Lower leg skin (tissue), 4 donors: ENCODE measurements around the gene NELL1. TPM values are rescaled to one million over a fixed set of nuclear protein-coding genes. Genes with fewer than 3 reads are reported as not detected.

Experiments used
- DNase-seq, 2 donors: peaks; one replicate each; pipeline ENCODE4 v3.0.0-alpha.2; 2019; ENCODE audit warnings: low spot score in 2 of 2
- H3K4me3 ChIP-seq: fragments of 200-600 bp; sonication (generic); 2 replicates; pipeline ENCODE4 v1.5.1; 2017; ENCODE audit warnings: mild to moderate bottlenecking, low read depth; ENCODE audit not compliant: poor library complexity, severe bottlenecking
- POLR2A ChIP-seq, 2 donors: fragments of 450-650 bp; IDR thresholded peaks; one replicate each; pipeline ENCODE4 v1.6.1; 2016 to 2017; ENCODE audit warnings: antibody characterized with exemption in 2 of 2, mild to moderate bottlenecking in 1 of 2, moderate library complexity in 1 of 2
- WGBS, 2 donors: methylation state at CpG; one replicate each; pipeline ENCODE4 v1.1.5; 2018; 5-methylcytosine and 5-hydroxymethylcytosine counted together
- intact Hi-C: fragments of 100-400 bp; cut with DNase I; formaldehyde crosslinking; loops from one replicate; pipeline ENCODE4 v1.15.0; 2023; ENCODE audit warnings: low total_unique reads
- total RNA-seq, 4 donors: library from RNA; depleted of rRNA; stranded (reverse); fragments of >200 nt; gene quantifications; one replicate each; pipeline ENCODE4 v1.1.0, GENCODE V29; 2016
- TF ChIP-seq, protein P1 (sequence below), 3 donors: fragments of 450-650 bp; IDR thresholded peaks; one replicate each; pipeline ENCODE4 v1.5.1; 2016; ENCODE audit warnings: antibody characterized with exemption in 3 of 3, mild to moderate bottlenecking in 3 of 3, moderate library complexity in 2 of 3

NELL1 gene
- total RNA-seq, 4 donors from 2014 or later: 0.12 to 0.29 (median 0.14) TPM

DNA sequence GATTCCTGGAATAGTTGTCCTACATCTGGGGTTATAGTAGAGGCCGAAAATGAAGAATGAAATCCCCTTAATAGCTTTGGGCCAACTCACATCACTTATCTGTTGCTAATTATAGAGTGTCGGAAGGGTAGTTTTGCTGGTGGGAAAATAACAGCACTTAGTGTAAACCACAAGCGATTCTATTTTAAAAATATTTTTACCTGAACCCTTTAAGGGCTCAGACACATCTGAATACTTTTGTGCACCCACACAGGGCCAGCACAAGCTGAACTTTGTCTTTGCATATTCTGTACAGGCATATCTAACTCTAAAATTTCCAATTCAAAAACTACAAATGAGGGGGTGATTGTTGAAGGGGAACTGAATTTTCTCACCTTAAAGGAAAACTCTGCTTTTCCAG is 42.4 kb upstream of the NELL1 start:
- no peak overlapping the region for H3K4me3 ChIP-seq
- intact Hi-C loops: no loop called here
- no peak for DNase-seq
- 41 to 63% methylated on average over 3 of the region's 3 CpGs for WGBS, 2 donors
- TF ChIP-seq, protein P1, sequence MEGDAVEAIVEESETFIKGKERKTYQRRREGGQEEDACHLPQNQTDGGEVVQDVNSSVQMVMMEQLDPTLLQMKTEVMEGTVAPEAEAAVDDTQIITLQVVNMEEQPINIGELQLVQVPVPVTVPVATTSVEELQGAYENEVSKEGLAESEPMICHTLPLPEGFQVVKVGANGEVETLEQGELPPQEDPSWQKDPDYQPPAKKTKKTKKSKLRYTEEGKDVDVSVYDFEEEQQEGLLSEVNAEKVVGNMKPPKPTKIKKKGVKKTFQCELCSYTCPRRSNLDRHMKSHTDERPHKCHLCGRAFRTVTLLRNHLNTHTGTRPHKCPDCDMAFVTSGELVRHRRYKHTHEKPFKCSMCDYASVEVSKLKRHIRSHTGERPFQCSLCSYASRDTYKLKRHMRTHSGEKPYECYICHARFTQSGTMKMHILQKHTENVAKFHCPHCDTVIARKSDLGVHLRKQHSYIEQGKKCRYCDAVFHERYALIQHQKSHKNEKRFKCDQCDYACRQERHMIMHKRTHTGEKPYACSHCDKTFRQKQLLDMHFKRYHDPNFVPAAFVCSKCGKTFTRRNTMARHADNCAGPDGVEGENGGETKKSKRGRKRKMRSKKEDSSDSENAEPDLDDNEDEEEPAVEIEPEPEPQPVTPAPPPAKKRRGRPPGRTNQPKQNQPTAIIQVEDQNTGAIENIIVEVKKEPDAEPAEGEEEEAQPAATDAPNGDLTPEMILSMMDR (IDR thresholded peaks at IDR 0.05): no peak
- no peak for TF ChIP-seq POLR2A (IDR thresholded peaks at IDR 0.05)

DNA sequence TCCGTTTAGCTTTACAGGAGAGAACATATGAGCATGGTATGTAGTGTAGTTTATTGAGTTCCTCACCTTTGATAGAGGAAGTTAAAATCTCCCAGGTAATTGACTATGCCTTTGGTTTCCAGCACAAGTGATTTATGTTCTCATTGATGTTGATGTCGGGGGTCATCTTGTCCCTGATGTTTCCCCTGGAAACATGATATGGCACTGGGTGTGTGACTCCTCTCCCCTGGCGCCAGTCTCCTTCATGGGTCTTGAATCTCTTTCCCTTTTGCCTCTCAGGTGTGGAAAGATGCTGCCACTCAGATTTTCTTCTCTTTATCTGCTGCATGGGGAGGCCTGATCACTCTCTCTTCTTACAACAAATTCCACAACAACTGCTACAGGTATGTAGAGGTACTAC is 41.7 kb upstream of the NELL1 start:
- no peak for DNase-seq
- TF ChIP-seq, protein P1 (IDR thresholded peaks at IDR 0.05): no peak
- no peak for TF ChIP-seq POLR2A (IDR thresholded peaks at IDR 0.05)
- WGBS, 2 donors: 37% methylated on average over 3 of the region's 3 CpGs

DNA sequence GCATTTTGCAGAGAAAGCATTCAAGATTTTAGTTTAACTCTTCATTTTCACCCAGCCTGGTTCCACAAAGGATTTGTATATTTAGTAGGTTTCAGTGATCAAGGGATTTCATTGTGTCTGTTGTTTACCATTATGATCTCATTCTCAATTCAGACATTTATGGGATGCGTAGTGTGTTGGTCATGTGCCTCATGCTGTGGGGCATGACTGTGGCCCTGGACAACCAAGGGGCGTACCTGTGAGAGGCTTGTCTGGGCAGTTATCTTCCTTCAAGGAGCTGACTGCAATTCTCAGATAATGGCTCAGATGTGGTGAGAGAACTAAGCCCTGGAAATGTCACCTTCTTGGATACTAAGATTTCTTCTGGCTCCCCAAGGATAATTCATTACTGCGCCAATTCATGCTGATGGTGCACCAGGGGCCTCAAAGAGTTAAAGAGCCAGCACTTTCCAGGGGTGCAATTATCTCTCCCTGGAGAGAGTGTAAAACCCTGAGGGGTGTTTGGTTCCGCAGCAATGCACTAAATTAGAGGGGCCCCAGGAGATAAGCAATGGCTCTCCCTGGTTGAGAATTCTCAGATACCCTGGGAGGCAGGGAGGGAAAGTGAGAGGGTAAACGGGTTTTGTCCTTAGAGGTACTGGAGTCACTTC is 37.7 kb upstream of the NELL1 start:
- WGBS, 2 donors: 60 to 65% methylated on average over 5 of the region's 5 CpGs
- intact Hi-C loops: no loop called here
- no peak for TF ChIP-seq POLR2A (IDR thresholded peaks at IDR 0.05)
- TF ChIP-seq, protein P1 (IDR thresholded peaks at IDR 0.05): no peak
- peak in 1 of 2 donors; percentile 26 for DNase-seq
- no peak overlapping the region for H3K4me3 ChIP-seq

More for the DNA sequence above, 41.7 kb upstream of the NELL1 start:
- H3K4me3 ChIP-seq: no peak overlapping the region
- intact Hi-C loops: no loop called here

DNA sequence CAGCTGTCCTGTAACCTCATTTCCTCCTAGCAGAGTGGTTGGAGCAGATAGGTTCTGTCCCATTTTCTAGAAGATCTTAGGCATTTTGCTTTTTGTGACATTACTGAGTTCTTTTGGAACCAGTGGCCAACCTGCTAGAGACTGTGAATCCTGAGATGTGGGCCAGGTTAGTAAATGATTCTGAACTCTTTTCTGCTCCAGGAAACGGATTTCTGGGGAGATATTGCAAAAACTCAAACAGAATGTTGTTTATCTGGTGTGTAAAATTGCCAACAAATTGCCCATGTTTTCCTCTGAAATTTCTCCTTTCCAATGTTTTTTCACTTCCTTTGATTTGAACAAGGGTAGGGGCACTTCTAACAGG is 37.2 kb upstream of the NELL1 start:
- no peak overlapping the region for H3K4me3 ChIP-seq
- TF ChIP-seq, protein P1 (IDR thresholded peaks at IDR 0.05): no peak
- no peak for TF ChIP-seq POLR2A (IDR thresholded peaks at IDR 0.05)
- intact Hi-C loops: no loop called here
- DNase-seq: no peak
- WGBS, 2 donors: 31 to 41% methylated on average over 1 of the region's 1 CpG

DNA sequence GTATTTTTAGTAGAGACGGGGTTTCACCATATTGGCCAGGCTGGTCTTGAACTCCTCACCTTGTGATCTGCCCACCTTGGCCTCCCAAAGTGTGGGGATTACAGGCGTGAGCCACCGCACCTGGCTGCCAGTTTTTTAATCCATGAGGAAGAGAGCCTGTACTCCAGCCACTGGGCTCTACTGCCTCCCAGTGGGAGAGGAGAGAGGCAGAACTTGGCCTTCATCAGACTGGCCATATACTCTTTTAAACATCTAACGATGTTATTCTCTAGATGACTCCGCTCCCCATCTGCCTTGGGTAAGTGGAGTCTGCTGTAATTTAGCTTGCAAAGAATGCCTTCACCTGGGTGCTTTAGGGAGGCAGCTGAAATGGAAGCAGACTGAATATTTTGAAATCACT is 35.3 kb upstream of the NELL1 start:
- WGBS, 2 donors: 84 to 87% methylated on average over 5 of the region's 5 CpGs
- DNase-seq: peak in 1 of 2 donors; percentile 37
- TF ChIP-seq POLR2A (IDR thresholded peaks at IDR 0.05): no peak
- TF ChIP-seq, protein P1 (IDR thresholded peaks at IDR 0.05): no peak
- intact Hi-C loops: no loop called here
- H3K4me3 ChIP-seq: no peak overlapping the region

DNA sequence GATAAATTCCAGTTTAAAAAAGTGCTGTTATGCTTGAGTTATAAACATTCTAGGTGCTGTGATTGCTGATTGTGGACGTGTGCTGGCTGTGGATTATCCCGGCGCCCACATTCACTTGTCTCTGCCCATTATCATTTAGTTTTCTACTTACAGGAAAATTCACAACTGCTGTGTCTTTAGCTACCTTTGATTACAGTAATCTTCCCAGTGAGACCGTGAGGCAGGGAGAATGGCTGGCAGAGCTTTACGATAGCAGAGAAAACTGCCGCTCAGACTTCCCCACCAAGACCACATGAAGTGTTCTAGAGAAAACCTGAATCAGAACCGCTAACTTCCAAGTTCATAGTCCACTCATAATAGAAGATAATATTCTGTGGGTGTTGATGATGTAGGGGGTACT is 34.6 kb upstream of the NELL1 start:
- DNase-seq: no peak
- TF ChIP-seq, protein P1 (IDR thresholded peaks at IDR 0.05): no peak
- no peak for TF ChIP-seq POLR2A (IDR thresholded peaks at IDR 0.05)
- intact Hi-C loops: no loop called here
- H3K4me3 ChIP-seq: no peak overlapping the region
- WGBS, 2 donors: 79 to 80% methylated on average over 7 of the region's 7 CpGs
